22Rv1 (cell line): ENCODE measurements around the gene PGLYRP3.

Experiments used
- ZFX ChIP-seq: fragments of 450-650 bp; IDR thresholded peaks from 2 replicates; pipeline ENCODE4 v1.6.1; 2017; ENCODE audit warnings: antibody characterized with exemption, borderline replicate concordance
- TF ChIP-seq, protein P1 (sequence below): fragments of 450-650 bp; IDR thresholded peaks from 2 replicates; pipeline ENCODE4 v1.5.1; 2017; ENCODE audit warnings: mild to moderate bottlenecking

- TF ChIP-seq ZFX = no peak
- TF ChIP-seq, protein P1, sequence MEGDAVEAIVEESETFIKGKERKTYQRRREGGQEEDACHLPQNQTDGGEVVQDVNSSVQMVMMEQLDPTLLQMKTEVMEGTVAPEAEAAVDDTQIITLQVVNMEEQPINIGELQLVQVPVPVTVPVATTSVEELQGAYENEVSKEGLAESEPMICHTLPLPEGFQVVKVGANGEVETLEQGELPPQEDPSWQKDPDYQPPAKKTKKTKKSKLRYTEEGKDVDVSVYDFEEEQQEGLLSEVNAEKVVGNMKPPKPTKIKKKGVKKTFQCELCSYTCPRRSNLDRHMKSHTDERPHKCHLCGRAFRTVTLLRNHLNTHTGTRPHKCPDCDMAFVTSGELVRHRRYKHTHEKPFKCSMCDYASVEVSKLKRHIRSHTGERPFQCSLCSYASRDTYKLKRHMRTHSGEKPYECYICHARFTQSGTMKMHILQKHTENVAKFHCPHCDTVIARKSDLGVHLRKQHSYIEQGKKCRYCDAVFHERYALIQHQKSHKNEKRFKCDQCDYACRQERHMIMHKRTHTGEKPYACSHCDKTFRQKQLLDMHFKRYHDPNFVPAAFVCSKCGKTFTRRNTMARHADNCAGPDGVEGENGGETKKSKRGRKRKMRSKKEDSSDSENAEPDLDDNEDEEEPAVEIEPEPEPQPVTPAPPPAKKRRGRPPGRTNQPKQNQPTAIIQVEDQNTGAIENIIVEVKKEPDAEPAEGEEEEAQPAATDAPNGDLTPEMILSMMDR = no peak
Observed at GRCh38 chr1:153307221-153307600, 5.5 kb downstream of the PGLYRP3 start.
